Spleen (tissue), 11 donors: ENCODE data around the gene EMC8. TPM values are rescaled to one million over a fixed set of nuclear protein-coding genes. Genes with fewer than 3 reads are reported as not detected.

Experiments used
- DNase-seq: peaks from one replicate; pipeline ENCODE4 v3.0.0-alpha.2; 2020
- H3K27ac ChIP-seq, 8 donors: fragments of 200-600 bp; sonication (generic) in 7 of 8; 1 replicate in 4 of 8; 2 replicates in 4 of 8; pipeline versions ENCODE4 v1.5.0 to v1.8.0; 2016 to 2021; ENCODE audit warnings: inconsistent platforms in 4 of 8, mild to moderate bottlenecking in 4 of 8, moderate library complexity in 1 of 8
- H3K27me3 ChIP-seq, 7 donors: fragments of 200-600 bp; sonication (generic) in 6 of 7; replicated peaks in 1 of 7; 1 replicate in 4 of 7; 2 replicates in 3 of 7; pipeline versions ENCODE4 v1.5.0 to v1.8.0; 2016 to 2021; ENCODE audit warnings: inconsistent platforms in 3 of 7, mild to moderate bottlenecking in 1 of 7
- H3K36me3 ChIP-seq, 6 donors: fragments of 200-600 bp; sonication (generic) in 5 of 6; 1 replicate in 4 of 6; 2 replicates in 2 of 6; pipeline versions ENCODE4 v1.5.0 to v1.8.0; 2016 to 2021; ENCODE audit warnings: inconsistent platforms in 2 of 6
- H3K4me1 ChIP-seq, 6 donors: fragments of 200-600 bp; sonication (generic) in 5 of 6; 1 replicate in 3 of 6; 2 replicates in 3 of 6; pipeline versions ENCODE4 v1.5.0 to v1.8.0; 2016 to 2021; ENCODE audit warnings: inconsistent platforms in 3 of 6
- H3K4me3 ChIP-seq, 8 donors: fragments of 200-600 bp; sonication (generic) in 7 of 8; 1 replicate in 4 of 8; 2 replicates in 4 of 8; pipeline versions ENCODE4 v1.5.0 to v1.8.0; 2016 to 2021; ENCODE audit warnings: inconsistent platforms in 4 of 8, mild to moderate bottlenecking in 4 of 8, moderate library complexity in 2 of 8
- H3K9me3 ChIP-seq, 8 donors: fragments of 200-600 bp; sonication (generic) in 7 of 8; 1 replicate in 4 of 8; 2 replicates in 4 of 8; pipeline versions ENCODE4 v1.5.0 to v1.8.0; 2016 to 2021; ENCODE audit warnings: inconsistent platforms in 4 of 8
- CTCF ChIP-seq, 11 experiments: fragments of 200-600 bp in 7 of 11; fragments of 450-650 bp in 4 of 11; sonication (generic) in 4 of 11; IDR thresholded peaks in 8 of 11; conservative IDR thresholded peaks in 3 of 11; 1 replicate in 7 of 11; 2 replicates in 4 of 11; pipeline versions ENCODE4 v1.4.0 to v1.8.0; 2016 to 2021; ENCODE audit warnings: antibody characterized with exemption in 11 of 11, inconsistent platforms in 4 of 11, mild to moderate bottlenecking in 1 of 11
- POLR2A ChIP-seq, 3 donors: fragments of 450-650 bp; IDR thresholded peaks; one replicate each; pipeline ENCODE4 v1.5.1; 2017; ENCODE audit warnings: antibody characterized with exemption in 3 of 3, mild to moderate bottlenecking in 1 of 3
- POLR2AphosphoS5 ChIP-seq, 3 donors: sonication (generic); formaldehyde crosslinking; IDR thresholded peaks; one replicate each; pipeline ENCODE4 v1.5.1; 2017; ENCODE audit warnings: antibody characterized with exemption in 3 of 3
- WGBS, 5 donors: extraction: QIAGEN DNeasy Blood & Tissue Kit in 3 of 5; methylation state at CpG; one replicate each; pipeline versions ENCODE4 v1.1.5 to v1.1.7; 2013 to 2018; 5-methylcytosine and 5-hydroxymethylcytosine counted together
- intact Hi-C: fragments of 100-400 bp; cut with DNase I; formaldehyde crosslinking; loops from one replicate; pipeline ENCODE4 v1.15.0; 2023; ENCODE audit warnings: low total_unique reads
- polyA plus RNA-seq, 3 donors: library from polyadenylated mRNA; stranded (reverse); fragments of 200-250 nt; gene quantifications; one replicate each; pipeline ENCODE4 v1.2.1, GENCODE V29; 2013
- total RNA-seq, 7 donors: library from RNA; depleted of rRNA in 3 of 7; stranded (reverse); fragments of >200 nt in 3 of 7; fragmentation: NEBNext Ultra II Directional in 4 of 7; extraction: Animal tissue kit (Norgen Biotek cat#: 25700) in 4 of 7; gene quantifications; one replicate each; pipeline versions ENCODE4 v1.1.0 to v1.2.1, GENCODE V29; 2016 to 2021
- donor health status: healthy with polysubstance abuse.
- donor health status: DM: no; HTN: no; CAD: no; lungs with moderate emphysema.
- donor health status: DM: no; HTN: no; CAD: no.
- donor health status: Bipolar disorder and iron deficiency.
- donor health status: healthy.
- donor health status: DM: no; HTN: no; CAD: no.
- donor health status: DM: yes; HTN: yes; CAD: no.

EMC8 gene
- total and polyA plus RNA-seq, 10 donors = 10.1 to 43.0 (median 23.8) TPM

GRCh38 chr16:85773044-85773443 is 26.3 kb downstream of the EMC8 start:
- 89 to 95% (median 92%) methylated on average over 6 of the region's 6 CpGs for WGBS, 5 donors
- Histone ChIP-seq H3K9me3 (no peaks in the 10 kb centered on the region), H3K4me3 (no peak overlapping the region), H3K27me3 (no peaks in the 10 kb centered on the region), H3K4me1 (no peaks in the 10 kb centered on the region), H3K36me3 (peaks cover 0 to 58% (median 8%) of the 10 kb centered on the region in 6 donors), H3K27ac (no peak overlapping the region)
- DNase-seq = no peak
- intact Hi-C loops = no loop called here
- TF ChIP-seq POLR2A (IDR thresholded peaks at IDR 0.05) (no peak), POLR2AphosphoS5 (IDR thresholded peaks at IDR 0.05) (no peak), CTCF (IDR thresholded peaks at IDR 0.05 in 8 of 11, conservative IDR thresholded peaks at IDR 0.05 in 3 of 11) (no peak)

GRCh38 chr16:85770741-85771140 is 28.6 kb downstream of the EMC8 start:
- Histone ChIP-seq H3K4me1 (no peaks in the 10 kb centered on the region), H3K4me3 (no peak overlapping the region), H3K36me3 (peaks cover 0 to 37% (median 0%) of the 10 kb centered on the region in 6 donors), H3K9me3 (no peaks in the 10 kb centered on the region), H3K27me3 (peaks cover 0 to 3% (median 0%) of the 10 kb centered on the region in 7 donors), H3K27ac (no peak overlapping the region)
- TF ChIP-seq CTCF (IDR thresholded peaks at IDR 0.05 in 8 of 11, conservative IDR thresholded peaks at IDR 0.05 in 3 of 11) (no peak), POLR2AphosphoS5 (IDR thresholded peaks at IDR 0.05) (no peak)
- WGBS, 5 donors = 91 to 98% (median 95%) methylated on average over 6 of the region's 6 CpGs
- DNase-seq = no peak
- intact Hi-C loops = no loop called here

GRCh38 chr16:85768199-85768598 is 31.1 kb downstream of the EMC8 start:
- no peaks in the 10 kb centered on the region for H3K4me1 ChIP-seq
- peaks cover 0 to 26% (median 0%) of the 10 kb centered on the region in 6 donors for H3K36me3 ChIP-seq
- TF ChIP-seq CTCF (IDR thresholded peaks at IDR 0.05 in 8 of 11, conservative IDR thresholded peaks at IDR 0.05 in 3 of 11) (no peak), POLR2A (IDR thresholded peaks at IDR 0.05) (no peak), POLR2AphosphoS5 (IDR thresholded peaks at IDR 0.05) (no peak)
- no peak overlapping the region for H3K27ac ChIP-seq
- no peak overlapping the region for H3K4me3 ChIP-seq
- WGBS, 5 donors = 81 to 93% (median 83%) methylated on average over 2 of the region's 2 CpGs
- intact Hi-C loops = no loop called here
- peaks cover 0 to 6% (median 0%) of the 10 kb centered on the region in 7 donors for H3K27me3 ChIP-seq
- no peak for DNase-seq
- H3K9me3 ChIP-seq = no peaks in the 10 kb centered on the region

GRCh38 chr16:85767531-85767930 is 31.8 kb downstream of the EMC8 start:
- Histone ChIP-seq H3K4me3 (no peak overlapping the region), H3K27ac (no peak overlapping the region), H3K4me1 (peaks cover 0 to 6% (median 0%) of the 10 kb centered on the region in 6 donors), H3K9me3 (no peaks in the 10 kb centered on the region), H3K27me3 (peaks cover 0 to 6% (median 0%) of the 10 kb centered on the region in 7 donors), H3K36me3 (peaks cover 0 to 26% (median 0%) of the 10 kb centered on the region in 6 donors)
- intact Hi-C loops = no loop called here
- DNase-seq = no peak
- WGBS, 5 donors = 73 to 84% (median 75%) methylated on average over 8 of the region's 8 CpGs
- TF ChIP-seq CTCF (IDR thresholded peaks at IDR 0.05 in 8 of 11, conservative IDR thresholded peaks at IDR 0.05 in 3 of 11) (no peak), POLR2AphosphoS5 (IDR thresholded peaks at IDR 0.05) (no peak), POLR2A (IDR thresholded peaks at IDR 0.05) (no peak)
